NCI-H82 treated with DMSO at 0.1 percent for 48 hours (cell line): ENCODE measurements around the gene MKNK1.
A peak's percentile ranks its signal among the peaks of the same experiment; 100 is the strongest.

ENCODE experiments used
- DNase-seq: peaks from one replicate; lab custom pipeline; 2025; ENCODE audit not compliant: unreplicated experiment; lab: John Stamatoyannopoulos, UW

MKNK1 gene

GRCh38 chr1:46619656-46620258 lies 15.7 kb upstream of the MKNK1 start:
- DNase-seq = no peak

GRCh38 chr1:46618754-46619415 lies 14.8 kb upstream of the MKNK1 start:
- no peak for DNase-seq

GRCh38 chr1:46617833-46618232 lies 13.8 kb upstream of the MKNK1 start:
- DNase-seq = no peak

GRCh38 chr1:46617108-46617800 lies 13.2 kb upstream of the MKNK1 start:
- DNase-seq = no peak

- DNase-seq = no peak
Measured at GRCh38 chr1:46616277-46617107, 12.4 kb upstream of the MKNK1 start, which contains the start of gene MOB3C. Gene MOB3C, minus strand, starts transcription at chr1:46616811. Its CDS starts 3,490 bp downstream, at chr1:46613321.

- DNase-seq = no peak
Measured at GRCh38 chr1:46615735-46616134, 11.7 kb upstream of the MKNK1 start.

GRCh38 chr1:46615088-46615487 lies 11.0 kb upstream of the MKNK1 start:
- no peak for DNase-seq

- DNase-seq = no peak
Measured at GRCh38 chr1:46614604-46614984, 10.5 kb upstream of the MKNK1 start.

- peak; percentile 45 for DNase-seq
Measured at GRCh38 chr1:46613661-46614603, 9.9 kb upstream of the MKNK1 start.

- no peak for DNase-seq
Measured at GRCh38 chr1:46612937-46613660, 9.0 kb upstream of the MKNK1 start.

GRCh38 chr1:46611691-46612221 lies 7.7 kb upstream of the MKNK1 start:
- no peak for DNase-seq

- no peak for DNase-seq
Measured at GRCh38 chr1:46607345-46608130, 3.5 kb upstream of the MKNK1 start.

- no peak for DNase-seq
Measured at GRCh38 chr1:46606255-46606965, 2.3 kb upstream of the MKNK1 start.

GRCh38 chr1:46605232-46605631 lies 1.2 kb upstream of the MKNK1 start:
- no peak for DNase-seq

GRCh38 chr1:46603481-46603857 lies 599 bp downstream of the MKNK1 start:
- DNase-seq = no peak

GRCh38 chr1:46601257-46602007 lies 2.6 kb downstream of the MKNK1 start:
- DNase-seq = no peak
